Spleen (tissue), 11 donors: ENCODE measurements around the gene LGALSL. TPM values are rescaled to one million over a fixed set of nuclear protein-coding genes. Genes with fewer than 3 reads are reported as not detected.

Experiments used
- DNase-seq: peaks from one replicate; pipeline ENCODE4 v3.0.0-alpha.2; 2020
- H3K27ac ChIP-seq, 8 donors: fragments of 200-600 bp; sonication (generic) in 7 of 8; 1 replicate in 4 of 8; 2 replicates in 4 of 8; pipeline versions ENCODE4 v1.5.0 to v1.8.0; 2016 to 2021; ENCODE audit warnings: inconsistent platforms in 4 of 8, mild to moderate bottlenecking in 4 of 8, moderate library complexity in 1 of 8
- H3K27me3 ChIP-seq, 7 donors: fragments of 200-600 bp; sonication (generic) in 6 of 7; replicated peaks in 1 of 7; 1 replicate in 4 of 7; 2 replicates in 3 of 7; pipeline versions ENCODE4 v1.5.0 to v1.8.0; 2016 to 2021; ENCODE audit warnings: inconsistent platforms in 3 of 7, mild to moderate bottlenecking in 1 of 7
- H3K36me3 ChIP-seq, 6 donors: fragments of 200-600 bp; sonication (generic) in 5 of 6; 1 replicate in 4 of 6; 2 replicates in 2 of 6; pipeline versions ENCODE4 v1.5.0 to v1.8.0; 2016 to 2021; ENCODE audit warnings: inconsistent platforms in 2 of 6
- H3K4me1 ChIP-seq, 6 donors: fragments of 200-600 bp; sonication (generic) in 5 of 6; 1 replicate in 3 of 6; 2 replicates in 3 of 6; pipeline versions ENCODE4 v1.5.0 to v1.8.0; 2016 to 2021; ENCODE audit warnings: inconsistent platforms in 3 of 6
- H3K4me3 ChIP-seq, 8 donors: fragments of 200-600 bp; sonication (generic) in 7 of 8; 1 replicate in 4 of 8; 2 replicates in 4 of 8; pipeline versions ENCODE4 v1.5.0 to v1.8.0; 2016 to 2021; ENCODE audit warnings: inconsistent platforms in 4 of 8, mild to moderate bottlenecking in 4 of 8, moderate library complexity in 2 of 8
- H3K9me3 ChIP-seq, 8 donors: fragments of 200-600 bp; sonication (generic) in 7 of 8; 1 replicate in 4 of 8; 2 replicates in 4 of 8; pipeline versions ENCODE4 v1.5.0 to v1.8.0; 2016 to 2021; ENCODE audit warnings: inconsistent platforms in 4 of 8
- CTCF ChIP-seq, 11 experiments: fragments of 200-600 bp in 7 of 11; fragments of 450-650 bp in 4 of 11; sonication (generic) in 4 of 11; IDR thresholded peaks in 8 of 11; conservative IDR thresholded peaks in 3 of 11; 1 replicate in 7 of 11; 2 replicates in 4 of 11; pipeline versions ENCODE4 v1.4.0 to v1.8.0; 2016 to 2021; ENCODE audit warnings: antibody characterized with exemption in 11 of 11, inconsistent platforms in 4 of 11, mild to moderate bottlenecking in 1 of 11
- POLR2A ChIP-seq, 3 donors: fragments of 450-650 bp; IDR thresholded peaks; one replicate each; pipeline ENCODE4 v1.5.1; 2017; ENCODE audit warnings: antibody characterized with exemption in 3 of 3, mild to moderate bottlenecking in 1 of 3
- POLR2AphosphoS5 ChIP-seq, 3 donors: sonication (generic); formaldehyde crosslinking; IDR thresholded peaks; one replicate each; pipeline ENCODE4 v1.5.1; 2017; ENCODE audit warnings: antibody characterized with exemption in 3 of 3
- WGBS, 5 donors: extraction: QIAGEN DNeasy Blood & Tissue Kit in 3 of 5; methylation state at CpG; one replicate each; pipeline versions ENCODE4 v1.1.5 to v1.1.7; 2013 to 2018; 5-methylcytosine and 5-hydroxymethylcytosine counted together
- intact Hi-C: fragments of 100-400 bp; cut with DNase I; formaldehyde crosslinking; loops from one replicate; pipeline ENCODE4 v1.15.0; 2023; ENCODE audit warnings: low total_unique reads
- polyA plus RNA-seq, 3 donors: library from polyadenylated mRNA; stranded (reverse); fragments of 200-250 nt; gene quantifications; one replicate each; pipeline ENCODE4 v1.2.1, GENCODE V29; 2013
- total RNA-seq, 7 donors: library from RNA; depleted of rRNA in 3 of 7; stranded (reverse); fragments of >200 nt in 3 of 7; fragmentation: NEBNext Ultra II Directional in 4 of 7; extraction: Animal tissue kit (Norgen Biotek cat#: 25700) in 4 of 7; gene quantifications; one replicate each; pipeline versions ENCODE4 v1.1.0 to v1.2.1, GENCODE V29; 2016 to 2021
- donor health status: healthy with polysubstance abuse.
- donor health status: DM: no; HTN: no; CAD: no; lungs with moderate emphysema.
- donor health status: DM: no; HTN: no; CAD: no.
- donor health status: Bipolar disorder and iron deficiency.
- donor health status: healthy.
- donor health status: DM: no; HTN: no; CAD: no.
- donor health status: DM: yes; HTN: yes; CAD: no.

Gene LGALSL
- total and polyA plus RNA-seq, 10 donors = 2.4 to 16.6 (median 12.7) TPM

GRCh38 chr2:64447317-64448040 is 6.5 kb upstream of the LGALSL start:
- TF ChIP-seq POLR2A (IDR thresholded peaks at IDR 0.05) = no peak
- no peak for TF ChIP-seq CTCF (IDR thresholded peaks at IDR 0.05 in 8 of 11, conservative IDR thresholded peaks at IDR 0.05 in 3 of 11)
- no peak for TF ChIP-seq POLR2AphosphoS5 (IDR thresholded peaks at IDR 0.05)
- no peaks in the 10 kb centered on the region for H3K9me3 ChIP-seq
- no peak for DNase-seq
- H3K27ac ChIP-seq = no peak overlapping the region
- peaks cover 0 to under 1% (median 0%) of the 10 kb centered on the region in 6 donors for H3K4me1 ChIP-seq
- intact Hi-C loops = no loop called here
- 63 to 84% (median 78%) methylated on average over 2 of the region's 2 CpGs for WGBS, 5 donors
- no peak overlapping the region for H3K4me3 ChIP-seq
- H3K27me3 ChIP-seq = no peaks in the 10 kb centered on the region
- H3K36me3 ChIP-seq = no peaks in the 10 kb centered on the region

- H3K27me3 ChIP-seq = no peaks in the 10 kb centered on the region
- no peaks in the 10 kb centered on the region for H3K9me3 ChIP-seq
- peaks cover 0 to 6% (median 2%) of the 10 kb centered on the region in 6 donors for H3K4me1 ChIP-seq
- 74 to 93% (median 89%) methylated on average over 7 of the region's 7 CpGs for WGBS, 5 donors
- no peak overlapping the region for H3K4me3 ChIP-seq
- no peak for TF ChIP-seq CTCF (IDR thresholded peaks at IDR 0.05 in 8 of 11, conservative IDR thresholded peaks at IDR 0.05 in 3 of 11)
- no peak for TF ChIP-seq POLR2A (IDR thresholded peaks at IDR 0.05)
- TF ChIP-seq POLR2AphosphoS5 (IDR thresholded peaks at IDR 0.05) = no peak
- no peaks in the 10 kb centered on the region for H3K36me3 ChIP-seq
- no peak overlapping the region for H3K27ac ChIP-seq
- intact Hi-C loops = no loop called here
- no peak for DNase-seq
Measured at GRCh38 chr2:64448041-64448426, 5.9 kb upstream of the LGALSL start.

- intact Hi-C loops = no loop called here
- Histone ChIP-seq H3K4me1 (peaks cover 6 to 32% (median 20%) of the 10 kb centered on the region in 6 donors), H3K4me3 (no peak overlapping the region), H3K27me3 (peaks cover 0 to 16% (median 0%) of the 10 kb centered on the region in 7 donors), H3K36me3 (no peaks in the 10 kb centered on the region), H3K27ac (no peak overlapping the region), H3K9me3 (no peaks in the 10 kb centered on the region)
- WGBS, 5 donors = 85 to 91% (median 89%) methylated on average over 2 of the region's 2 CpGs
- no peak for DNase-seq
- TF ChIP-seq CTCF (IDR thresholded peaks at IDR 0.05 in 8 of 11, conservative IDR thresholded peaks at IDR 0.05 in 3 of 11) = no peak
- TF ChIP-seq POLR2AphosphoS5 (IDR thresholded peaks at IDR 0.05) = no peak
- no peak for TF ChIP-seq POLR2A (IDR thresholded peaks at IDR 0.05)
Measured at GRCh38 chr2:64451051-64451450, 2.9 kb upstream of the LGALSL start.
